HL-60/S4 treated with phorbol 12-myristate 13-acetate at 8.2 ng/mL for 4 days and 3 days (cell line): Measurements from ENCODE around the gene ZBTB46.
"Not testable (repeated sequence)": the region's sequence is repeated elsewhere in the genome, so short reads cannot be mapped to it uniquely, and the experiment has no call there.

ENCODE experiments used
- in situ Hi-C: fragments of 300-500 bp; cut with MboI; formaldehyde crosslinking; loops from 2 replicates; pipeline ENCODE4 v1.15.0; 2022; ENCODE audit warnings: low sequenced_read_pairs

Gene ZBTB46

DNA sequence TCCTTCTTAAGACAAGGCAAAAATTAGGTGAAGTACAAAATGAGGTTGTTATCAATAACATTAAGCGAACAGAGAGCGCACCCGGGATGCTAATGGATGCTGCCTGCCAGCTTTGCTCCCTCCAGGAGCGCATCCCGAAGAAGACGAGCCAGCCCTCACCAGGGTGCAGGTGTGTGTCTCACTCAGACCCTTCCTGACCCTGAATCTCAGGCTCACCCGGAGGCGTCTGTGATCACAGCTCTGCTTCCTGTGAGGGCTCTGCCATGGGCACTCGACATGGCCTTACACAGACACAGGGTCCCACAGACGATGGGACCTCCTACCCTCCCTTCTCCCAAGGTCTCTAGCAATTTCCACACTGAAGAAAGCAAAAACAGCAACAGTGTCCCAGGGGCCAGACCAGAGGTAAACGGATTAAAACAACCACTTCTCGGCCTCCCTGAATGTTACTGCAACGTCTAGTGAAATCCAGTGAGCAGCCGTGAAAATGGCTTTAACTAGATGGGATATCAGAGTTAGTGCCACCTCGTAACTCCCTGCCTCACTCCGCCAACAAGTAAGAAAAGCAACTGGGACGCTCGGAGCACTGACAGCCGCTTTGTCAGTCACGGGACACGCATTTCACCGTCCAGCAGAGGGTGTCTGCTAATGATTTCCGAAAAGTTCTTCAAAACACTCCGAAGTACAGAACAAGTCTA, 11.7 kb downstream of the ZBTB46 start:
- in situ Hi-C loops, result no loop called here

GRCh38 chr20:63815615-63816253, 15.3 kb downstream of the ZBTB46 start:
- in situ Hi-C loops, result no loop called here

- in situ Hi-C loops, result no loop called here
These were observed 16.0 kb downstream of the ZBTB46 start for GRCh38 chr20:63814891-63815614.

- in situ Hi-C loops, result no loop called here
These were observed 19.6 kb downstream of the ZBTB46 start for GRCh38 chr20:63811491-63811875.

DNA sequence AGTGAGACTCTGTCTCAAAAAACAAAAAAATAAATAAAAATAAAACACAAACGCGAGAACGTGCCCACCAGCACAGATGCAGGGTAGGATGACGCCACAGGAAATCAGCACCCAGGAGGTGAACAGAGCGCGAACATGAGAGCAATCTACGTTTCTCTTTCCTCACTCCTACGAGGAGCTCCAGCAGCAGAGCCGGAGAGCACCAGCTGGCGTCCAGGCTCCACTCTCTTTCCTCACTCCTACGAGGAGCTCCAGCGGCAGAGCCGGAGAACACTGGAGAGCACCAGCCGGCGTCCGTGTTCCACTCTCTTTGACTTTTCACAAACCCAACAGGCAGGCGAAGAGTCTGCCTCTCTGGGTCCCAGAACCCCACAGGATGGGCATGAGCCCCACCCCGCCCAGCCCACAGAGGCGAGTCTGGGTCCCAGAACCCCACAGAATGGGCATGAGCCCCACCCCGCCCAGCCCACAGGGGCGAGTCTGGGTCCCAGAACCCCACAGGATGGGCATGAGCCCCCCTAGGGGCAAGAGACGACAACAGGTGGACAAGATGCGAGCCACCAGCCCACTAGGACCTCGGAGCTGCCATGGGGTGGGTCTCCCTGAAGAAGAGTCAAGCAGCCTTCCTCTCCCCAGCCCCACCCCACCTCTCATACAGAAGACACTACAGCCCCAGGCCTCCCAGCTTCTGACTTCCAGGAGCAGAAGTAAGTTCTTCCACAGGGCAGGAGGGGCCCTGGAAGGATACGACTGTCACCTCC, 20.2 kb downstream of the ZBTB46 start:
- in situ Hi-C loops, result no loop called here

DNA sequence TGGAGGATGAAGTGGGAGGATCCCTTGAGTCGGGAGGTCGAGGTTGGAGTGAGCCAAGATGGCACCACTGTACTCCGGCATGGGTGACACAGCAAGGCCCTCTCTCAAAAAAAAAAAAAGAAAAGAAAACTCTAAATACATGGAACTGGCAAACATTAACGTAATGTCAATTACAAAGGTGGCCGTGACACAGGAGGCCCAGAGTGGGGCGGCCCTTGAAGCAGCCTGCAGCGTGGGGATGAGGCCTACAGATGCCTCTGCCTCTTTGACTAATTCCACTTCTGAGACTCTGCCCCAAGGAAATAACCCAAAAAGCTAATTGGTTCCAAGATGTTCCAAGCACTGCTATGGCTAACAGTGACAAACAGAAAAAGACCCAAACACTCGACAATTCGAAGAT, 21.2 kb downstream of the ZBTB46 start:
- in situ Hi-C loops, result no loop called here

DNA sequence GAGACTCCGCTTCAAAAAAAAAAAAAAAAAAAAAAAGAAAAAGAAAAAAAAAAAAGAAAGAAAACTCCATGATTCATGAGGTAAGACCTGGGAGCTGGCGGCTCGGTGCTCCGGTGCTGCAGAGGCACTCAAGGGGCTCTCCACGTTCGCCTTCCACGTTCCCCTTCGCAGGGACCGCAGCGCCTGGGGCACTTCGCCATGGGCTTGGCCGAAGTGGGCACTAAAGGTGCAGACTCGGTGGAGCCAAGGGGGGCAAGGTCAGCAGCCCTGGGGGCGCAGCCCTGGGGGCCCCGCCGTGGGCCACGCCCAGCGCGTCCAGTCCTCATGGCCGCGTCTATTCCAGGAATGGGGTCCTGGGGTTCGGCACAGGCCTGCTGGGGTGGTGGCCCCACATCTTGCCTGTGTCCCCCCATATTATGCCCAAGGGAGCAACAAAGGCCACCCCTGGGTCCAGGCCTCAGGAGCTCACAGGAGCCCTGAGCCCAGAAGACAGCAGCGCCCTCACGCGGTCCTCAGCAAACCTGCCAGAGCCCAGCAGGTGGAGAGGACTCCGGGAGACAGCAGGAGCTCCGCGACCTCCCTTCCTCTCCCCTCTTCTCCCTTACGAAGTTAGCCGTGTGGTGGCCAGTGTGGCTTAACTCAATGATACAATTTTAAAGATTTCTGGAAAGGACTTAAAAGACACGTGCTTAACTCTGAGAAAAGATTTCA, 21.9 kb downstream of the ZBTB46 start:
- in situ Hi-C loops, result no loop called here

DNA sequence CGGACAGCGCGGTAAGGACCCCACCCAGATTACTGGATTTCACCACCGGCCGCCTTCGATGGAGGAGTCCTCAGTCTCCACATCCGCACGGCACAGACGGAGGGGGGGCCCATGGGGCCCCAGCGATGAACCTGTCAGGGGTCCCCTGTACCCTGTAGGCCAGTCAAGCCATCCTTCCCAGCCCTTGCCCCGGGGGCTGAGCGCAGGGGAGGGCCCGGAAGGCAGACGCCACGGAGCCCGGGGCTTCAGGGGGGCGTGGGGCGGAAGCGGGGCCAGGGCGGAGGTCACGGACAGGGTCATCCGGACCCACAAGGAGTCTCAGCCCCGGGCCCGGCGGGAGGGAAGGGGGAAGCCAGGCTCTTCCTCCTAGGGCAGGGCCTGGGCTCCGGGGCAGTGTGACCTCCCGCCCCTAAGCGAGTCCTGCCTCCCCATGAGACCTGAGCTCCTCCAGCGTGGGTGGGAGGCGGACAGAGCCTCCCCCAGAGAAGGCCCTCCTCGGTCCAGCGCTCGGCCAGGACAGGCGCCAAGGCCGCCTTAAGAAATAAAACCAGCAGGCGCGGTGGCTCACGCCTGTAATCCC, 22.8 kb downstream of the ZBTB46 start:
- in situ Hi-C loops, result no loop called here

DNA sequence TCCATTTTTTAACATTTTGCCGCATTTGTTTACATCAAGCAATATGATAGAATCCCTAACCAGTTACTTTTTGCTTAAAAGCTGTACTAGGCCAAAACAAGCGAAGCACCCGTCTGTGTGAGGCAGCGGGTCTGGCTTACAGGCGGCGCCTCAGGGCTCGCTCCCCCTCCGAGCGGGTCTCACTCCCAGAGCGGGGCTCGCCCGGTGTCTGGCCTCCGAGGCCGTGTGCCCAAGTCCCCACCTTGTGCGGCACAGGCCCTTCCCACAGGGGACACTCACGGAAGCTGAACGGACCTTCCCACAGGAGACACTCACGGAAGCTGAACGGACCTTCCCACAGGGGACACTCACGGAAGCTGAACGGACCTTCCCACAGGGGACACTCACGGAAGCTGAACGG, 23.4 kb downstream of the ZBTB46 start:
- in situ Hi-C loops, result no loop called here

- in situ Hi-C loops, result no loop called here
These were observed 26.8 kb downstream of the ZBTB46 start for GRCh38 chr20:63804308-63804636.

- in situ Hi-C loops, result no loop called here
These were observed 28.4 kb downstream of the ZBTB46 start for GRCh38 chr20:63802469-63803240.

GRCh38 chr20:63801174-63801573, 29.9 kb downstream of the ZBTB46 start:
- in situ Hi-C loops, result not testable (repeated sequence)

- in situ Hi-C loops, result not testable (repeated sequence)
These were observed 30.7 kb downstream of the ZBTB46 start for GRCh38 chr20:63800411-63800810.

GRCh38 chr20:63799127-63799526, 31.9 kb downstream of the ZBTB46 start:
- in situ Hi-C loops, result not testable (repeated sequence)

- in situ Hi-C loops, result not testable (repeated sequence)
These were observed 33.9 kb downstream of the ZBTB46 start for GRCh38 chr20:63797175-63797574.

- in situ Hi-C loops, result no loop called here
These were observed 35.8 kb downstream of the ZBTB46 start for GRCh38 chr20:63795178-63795830.

DNA sequence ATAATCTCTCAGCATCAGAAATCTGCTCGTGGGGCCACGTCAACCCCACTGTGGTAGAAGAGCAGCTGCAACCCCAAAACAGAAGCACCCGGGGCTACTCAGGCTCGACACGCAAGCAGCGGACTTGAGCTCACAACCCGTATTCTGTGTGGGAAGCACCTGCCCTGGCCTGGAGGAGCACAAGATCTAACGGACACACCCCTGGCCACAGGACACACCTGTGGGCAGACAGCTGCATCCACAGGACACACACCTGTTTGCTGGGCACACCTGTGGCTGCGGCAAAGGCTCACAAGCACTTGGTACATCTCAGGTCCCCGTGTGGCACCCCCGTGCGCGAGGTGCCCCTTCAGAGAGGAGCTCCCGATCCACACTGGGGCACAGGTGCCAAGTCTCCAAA, 36.5 kb downstream of the ZBTB46 start:
- in situ Hi-C loops, result no loop called here

DNA sequence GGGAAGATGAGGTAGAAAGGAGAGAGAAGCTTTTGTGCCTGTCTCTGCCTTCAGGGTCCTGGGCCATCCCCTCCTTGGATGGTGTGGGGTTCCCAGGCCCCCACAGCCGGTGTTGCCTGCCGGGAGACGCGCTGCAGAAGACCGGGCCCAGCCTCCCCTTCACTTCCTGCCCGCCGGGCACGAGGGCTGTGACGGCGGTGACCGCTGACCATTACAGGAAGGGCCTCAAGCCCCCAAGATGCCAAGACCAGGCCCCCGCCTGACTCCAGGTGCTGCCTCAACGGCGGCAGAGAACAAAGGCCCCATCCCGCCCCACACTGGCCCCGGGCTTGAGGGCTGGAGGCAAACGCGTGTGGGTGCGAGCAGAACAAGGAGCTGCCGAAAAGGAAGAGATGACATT, 38.2 kb downstream of the ZBTB46 start:
- in situ Hi-C loops, result no loop called here

DNA sequence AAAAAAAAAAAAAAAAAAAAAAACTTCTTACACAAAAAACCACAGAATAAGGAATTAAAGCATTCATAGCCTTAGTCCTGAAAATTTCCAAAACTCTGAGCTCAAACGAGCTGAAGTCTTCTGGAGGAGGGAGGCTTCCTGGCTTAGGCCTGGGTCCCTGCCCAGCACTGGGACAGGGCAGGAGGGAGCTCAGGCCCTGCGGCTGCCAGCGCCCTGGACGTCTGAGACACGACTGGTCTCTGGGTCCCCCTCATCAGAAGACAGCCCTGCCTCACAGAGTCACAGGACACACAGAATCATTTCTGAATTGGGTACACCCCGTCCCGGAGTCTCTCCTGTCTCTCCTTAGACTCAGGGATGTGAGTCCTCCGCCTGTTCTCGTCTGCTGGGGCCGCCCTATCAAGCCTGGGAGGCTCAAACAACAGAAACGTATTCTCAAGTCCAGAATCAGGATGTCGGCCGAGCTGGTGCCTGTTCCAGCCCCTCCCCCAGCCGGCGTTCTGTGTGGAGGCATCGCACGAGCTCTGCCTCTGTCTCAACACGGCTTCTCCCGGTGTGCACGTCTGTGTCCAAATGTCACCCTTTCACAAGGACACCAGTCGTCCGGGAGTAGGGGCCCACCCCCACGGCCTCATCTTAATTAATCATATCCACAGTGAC, 39.4 kb downstream of the ZBTB46 start:
- in situ Hi-C loops, result no loop called here
